Left cardiac atrium (tissue), 4 donors: ENCODE data around the gene AQR. TPM values are rescaled to one million over a fixed set of nuclear protein-coding genes. Genes with fewer than 3 reads are reported as not detected.
A peak's percentile ranks its signal among the peaks of the same experiment; 100 is the strongest.
"Not testable (repeated sequence)": the region's sequence is repeated elsewhere in the genome, so short reads cannot be mapped to it uniquely, and the experiment has no call there.

Source experiments
- ATAC-seq, 2 donors: fragments of 200-7000 bp; cut with Tn5 transposase; one replicate each; pipeline ENCODE4 v1.9.1; 2020; ENCODE audit warnings: mild to moderate bottlenecking in 2 of 2, moderate library complexity in 2 of 2
- DNase-seq: peaks from one replicate; pipeline ENCODE4 v3.0.0-alpha.2; 2020
- intact Hi-C, 2 donors: fragments of 100-400 bp; cut with DNase I; formaldehyde crosslinking; loops; one replicate each; pipeline versions ENCODE4 v1.14.1 to v1.15.1; 2022 to 2023
- total RNA-seq, 2 donors: library from RNA; stranded (reverse); fragmentation: NEBNext Ultra II Directional; extraction: Animal tissue kit (Norgen Biotek cat#: 25700); gene quantifications; one replicate each; pipeline ENCODE4 v1.2.1, GENCODE V29; 2021
- donor health status: DM: no; HTN: yes; CAD: no.
- donor health status: DM: no; HTN: yes; CAD: no; lungs with severe emphysema.
- donor health status: DM: yes; HTN: yes; CAD: no.
- donor health status: Dilated cardiomyopathy.

Gene AQR
- total RNA-seq, 2 donors from 2014 or later, result 12.9 to 14.3 TPM

DNA sequence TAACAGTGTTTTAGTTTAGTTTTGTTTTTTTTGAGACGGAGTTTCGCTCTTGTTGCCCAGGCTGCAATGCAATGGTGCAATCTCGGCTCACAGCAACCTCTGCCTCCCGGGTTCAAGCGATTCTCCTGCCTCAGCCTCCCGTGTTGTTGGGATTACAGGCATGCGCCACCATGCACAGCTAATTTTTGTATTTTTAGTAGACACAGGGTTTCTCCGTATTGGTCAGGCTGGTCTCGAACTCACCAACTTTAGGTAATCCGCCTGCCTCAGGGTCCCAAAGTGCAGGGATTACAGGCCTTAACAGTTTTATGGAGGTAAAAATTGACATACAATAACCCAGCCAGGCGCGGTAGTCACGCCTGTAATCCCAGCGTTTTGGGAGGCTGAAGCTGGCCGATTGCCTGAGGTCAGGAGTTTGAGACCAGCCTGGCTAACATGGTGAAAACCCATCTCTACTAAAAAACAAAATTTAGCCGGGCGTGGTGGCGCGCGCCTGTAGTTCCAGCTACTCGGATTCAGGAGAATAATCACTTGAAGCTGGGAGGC, 629 bp upstream of the AQR start:
- intact Hi-C loops, ATAC-seq, DNase-seq: not testable (repeated sequence)

DNA sequence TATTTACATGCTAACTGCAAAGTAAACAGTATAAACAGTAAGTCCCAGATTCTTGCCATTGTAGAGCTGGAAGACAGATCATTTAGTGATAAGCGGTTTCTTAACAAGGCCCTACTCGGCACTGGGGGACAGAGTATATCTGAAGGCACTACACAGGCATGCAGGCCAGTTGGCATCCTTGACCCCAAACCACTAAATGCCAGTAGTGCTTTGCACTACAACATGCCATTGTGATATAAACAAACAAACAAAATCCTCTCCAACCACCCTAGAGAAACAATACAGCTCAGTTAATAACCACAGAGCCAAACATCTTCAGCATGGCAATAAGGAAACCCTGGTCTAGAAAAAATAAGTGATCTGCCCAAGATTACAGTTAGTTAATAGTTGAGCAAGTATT, 5.3 kb downstream of the AQR start:
- no peak for DNase-seq
- intact Hi-C loops, result no loop called here
- no peak for ATAC-seq

DNA sequence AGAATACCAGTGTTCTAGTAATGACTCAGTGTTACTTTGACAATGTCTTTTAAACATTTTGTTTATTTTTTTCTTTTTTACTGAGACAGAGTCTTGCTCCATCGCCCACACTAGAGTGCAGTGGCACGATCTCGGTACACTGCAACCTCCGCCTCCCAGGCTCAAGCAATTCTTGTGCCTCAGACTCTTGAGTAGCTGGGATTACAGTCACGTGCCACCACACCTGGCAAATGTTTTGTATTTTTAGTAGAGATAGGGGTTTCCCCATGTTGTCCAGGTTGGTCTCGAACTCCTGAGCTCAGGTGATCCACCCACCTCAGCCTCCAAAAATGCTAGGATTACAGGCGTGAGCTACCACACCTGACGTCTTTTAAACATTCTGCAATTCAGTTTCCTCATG, 15.7 kb downstream of the AQR start:
- intact Hi-C loops, result no loop called here
- no peak for DNase-seq
- no peak for ATAC-seq

DNA sequence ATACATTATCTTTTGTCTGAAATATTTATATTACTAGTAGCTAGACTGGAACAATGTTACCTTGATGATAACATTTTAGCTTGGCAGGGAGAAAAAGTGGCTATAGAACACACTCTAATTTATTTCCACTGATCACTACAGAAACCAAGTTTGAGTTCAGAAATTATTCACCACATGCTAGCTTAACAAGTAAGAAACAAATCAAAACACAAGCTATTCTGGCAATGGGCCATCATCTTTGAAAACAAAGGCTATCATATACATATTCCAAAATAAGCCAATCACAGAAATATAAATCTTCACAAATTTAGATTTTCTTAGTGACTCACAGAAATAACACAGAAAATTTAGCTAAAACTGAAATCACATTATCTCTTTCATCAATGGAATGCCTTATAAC, 17.1 kb downstream of the AQR start:
- intact Hi-C loops, result no loop called here
- DNase-seq (no peak), ATAC-seq (no peak)

DNA sequence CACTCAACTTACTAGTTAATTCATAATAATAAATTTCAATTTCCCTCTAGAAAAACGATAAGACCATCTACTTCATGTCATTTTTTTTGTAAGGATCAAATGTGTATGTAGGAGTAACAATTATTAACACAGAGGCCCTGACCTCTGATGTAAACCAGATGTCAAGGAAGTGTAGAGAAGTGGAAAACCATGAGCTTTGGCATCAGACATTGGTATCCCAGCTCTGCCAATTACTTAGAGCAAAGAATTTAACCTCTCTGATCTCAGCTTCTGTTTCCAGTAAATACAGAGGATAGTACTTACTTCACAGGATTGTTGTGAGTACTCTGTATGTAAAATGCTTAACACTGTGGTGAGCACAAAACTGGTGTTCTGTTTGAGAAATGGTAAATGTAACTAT, 17.5 kb downstream of the AQR start:
- ATAC-seq (peak in 1 of 2 donors; percentile 29), DNase-seq (no peak)
- intact Hi-C loops, result no loop called here

DNA sequence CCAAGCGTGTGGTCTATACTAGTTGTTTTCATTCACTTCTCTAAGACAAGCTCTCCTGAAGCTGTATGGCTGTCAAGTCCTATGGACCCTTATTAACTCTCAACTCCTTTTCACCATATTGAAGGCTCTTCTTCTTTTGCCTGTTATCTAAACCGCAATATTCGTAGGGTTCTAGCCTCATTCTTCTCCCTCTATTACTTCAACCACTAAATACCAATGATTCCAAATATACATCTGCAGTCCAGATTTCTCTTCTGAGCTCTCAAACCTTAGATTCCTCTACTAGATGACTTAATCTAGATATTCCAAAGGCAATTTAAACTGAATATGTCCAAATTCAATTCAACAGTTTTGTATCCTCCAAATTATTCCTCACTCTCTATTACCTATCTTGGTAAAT, 24.6 kb downstream of the AQR start:
- no peak for ATAC-seq
- intact Hi-C loops, result no loop called here

DNA sequence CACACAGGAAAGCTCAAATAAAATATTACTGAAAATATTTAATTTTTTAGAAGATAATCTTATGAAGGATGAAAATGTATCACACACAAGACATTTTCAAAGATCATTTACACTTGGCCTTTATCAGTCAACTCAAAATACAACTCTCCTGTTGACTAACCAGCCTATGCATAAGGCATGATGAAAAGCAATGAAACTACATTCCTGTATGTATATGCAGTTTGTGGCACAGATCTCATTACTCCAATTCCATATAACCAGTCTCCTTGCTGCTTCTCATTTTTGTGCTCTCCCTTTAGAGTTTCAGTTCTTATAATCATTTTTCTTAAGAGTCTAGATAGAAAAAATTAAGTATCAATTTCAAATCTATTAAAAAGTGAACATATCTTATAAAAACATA, 25.8 kb downstream of the AQR start:
- intact Hi-C loops, result no loop called here
- no peak for ATAC-seq
- no peak for DNase-seq

More for the DNA sequence above, 24.6 kb downstream of the AQR start:
- DNase-seq, result no peak

DNA sequence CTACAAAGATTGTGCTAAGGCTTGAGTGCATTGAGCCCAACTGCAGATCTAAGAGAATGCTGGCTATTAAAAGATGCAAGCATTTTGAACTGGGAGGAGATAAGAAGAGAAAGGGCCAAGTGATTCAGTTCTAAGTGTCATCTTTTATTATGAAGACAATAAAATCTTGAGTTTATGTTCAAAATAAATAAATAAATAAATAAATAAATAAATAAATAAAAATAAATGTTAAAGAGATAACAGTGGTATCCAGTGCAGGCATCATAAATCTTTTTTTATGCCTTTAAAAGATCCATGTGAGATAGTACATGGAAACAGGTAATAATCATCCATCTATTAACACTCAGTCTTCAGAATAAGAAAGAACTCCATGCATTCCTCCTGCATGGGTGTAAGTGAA, 26.3 kb downstream of the AQR start:
- DNase-seq, intact Hi-C loops, ATAC-seq: not testable (repeated sequence)

DNA sequence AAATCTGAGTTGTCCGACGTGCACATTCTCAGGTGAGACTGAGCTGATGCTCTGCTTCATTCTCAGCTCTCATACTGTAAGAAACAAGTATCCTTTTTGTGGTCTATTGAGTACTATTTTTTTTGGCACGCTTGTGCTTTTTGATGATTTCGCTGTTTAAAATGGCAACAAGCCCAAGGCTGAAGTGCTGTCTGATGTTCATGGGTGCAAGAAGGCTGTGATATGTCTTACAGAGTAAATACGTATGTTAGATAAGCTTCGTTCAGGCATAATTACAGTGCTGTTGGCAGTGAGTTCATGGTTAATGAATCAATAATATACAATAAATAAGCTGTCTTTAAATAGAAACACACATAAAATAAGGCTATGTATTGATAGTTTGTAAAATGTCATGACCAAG, 27.2 kb downstream of the AQR start:
- peak in 1 of 2 donors; percentile 58 for ATAC-seq
- intact Hi-C loops, result no loop called here

DNA sequence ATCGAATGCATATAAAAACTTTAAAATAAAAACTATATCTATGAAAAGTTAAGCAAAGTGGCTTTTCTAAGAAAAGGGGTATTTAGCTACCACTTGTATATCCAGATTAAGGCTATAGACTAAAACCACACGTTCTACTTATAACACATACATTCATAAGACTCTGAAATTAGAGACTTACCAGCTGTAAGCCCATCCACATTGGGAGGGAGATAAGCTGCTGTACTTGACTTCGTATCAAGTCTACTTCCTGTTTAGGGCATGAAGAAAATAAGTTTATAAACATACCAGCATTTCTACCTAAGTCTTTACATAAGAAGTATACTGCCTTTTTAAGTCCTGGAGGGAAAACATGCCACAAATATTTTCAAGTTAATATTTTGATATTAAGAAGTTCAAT, 27.7 kb downstream of the AQR start:
- intact Hi-C loops, result no loop called here
- DNase-seq, result no peak
- ATAC-seq, result no peak

More for the DNA sequence above, 27.2 kb downstream of the AQR start:
- no peak for DNase-seq

DNA sequence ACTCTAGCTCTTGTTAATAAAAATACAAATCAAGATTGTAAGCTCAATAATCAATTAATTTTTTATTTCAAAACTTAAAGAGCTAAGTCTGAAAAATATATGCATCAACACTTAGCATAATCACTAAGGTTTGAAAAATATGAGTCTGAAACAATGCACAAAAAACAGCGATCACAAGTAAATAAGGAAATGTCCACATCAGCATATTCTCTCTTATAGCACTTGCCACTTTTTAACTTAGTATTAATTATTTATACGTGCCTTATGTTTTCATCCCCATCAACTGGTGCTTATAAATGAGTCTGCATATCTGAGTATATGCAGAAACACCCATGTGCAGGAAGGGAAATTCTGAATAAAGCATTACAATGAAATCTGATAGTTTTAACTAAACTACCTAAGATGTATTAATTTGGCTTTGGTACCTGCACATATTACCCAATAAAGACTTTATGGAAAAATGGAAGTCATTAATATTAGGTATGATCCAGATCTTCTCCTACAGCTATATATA, 28.3 kb downstream of the AQR start:
- ATAC-seq (no peak), DNase-seq (no peak)
- intact Hi-C loops, result no loop called here

DNA sequence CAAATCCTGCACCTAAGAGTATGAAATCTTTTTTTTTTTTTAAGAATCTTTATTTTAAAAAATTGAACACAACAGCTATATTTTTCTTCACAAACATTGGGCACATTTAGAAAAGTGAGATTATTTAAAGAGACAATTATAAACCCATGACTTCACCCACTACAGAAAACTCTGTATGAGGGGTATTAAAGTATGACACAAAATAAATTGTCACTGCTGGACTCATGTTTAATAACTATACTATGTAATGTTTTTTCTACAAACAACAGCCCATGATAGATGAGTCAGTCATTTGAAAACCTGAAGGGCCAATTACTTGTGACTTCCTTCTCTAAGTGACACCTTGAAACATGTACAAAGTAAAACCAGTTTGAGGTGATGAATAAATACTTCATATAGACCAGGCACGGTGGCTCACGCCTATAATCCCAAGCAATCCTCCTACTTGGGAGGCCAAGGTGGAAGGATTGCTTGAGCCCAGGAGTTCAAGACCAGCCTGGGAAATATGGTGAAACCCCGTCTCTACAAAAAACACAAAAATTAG, 36.0 kb downstream of the AQR start:
- ATAC-seq (no peak), DNase-seq (no peak)
- intact Hi-C loops, result no loop called here

DNA sequence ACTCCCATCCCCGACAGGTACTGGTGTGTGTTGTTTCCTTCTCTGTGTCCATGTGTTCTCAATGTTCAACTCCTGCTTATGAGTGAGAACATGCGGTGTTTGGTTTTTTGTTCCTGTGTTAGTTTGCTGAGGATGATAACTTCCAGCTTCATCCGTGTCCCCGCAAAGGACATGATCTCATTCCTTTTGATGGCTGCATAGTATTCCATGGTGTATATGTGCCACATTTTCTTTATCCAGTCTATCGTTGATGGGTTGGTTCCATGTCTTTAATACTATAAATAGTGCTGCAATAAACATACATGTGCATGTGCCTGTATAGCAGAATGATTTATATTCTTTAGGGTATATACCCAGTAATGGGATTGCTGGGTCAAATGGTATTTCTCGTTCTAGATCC, 41.2 kb downstream of the AQR start:
- DNase-seq, ATAC-seq: not testable (repeated sequence)
- intact Hi-C loops, result loop anchor here in 1 of 2 donors (10.0 kb wide), 1 partner anchor 224 kb away; no protein-coding TSS in a partner anchor

DNA sequence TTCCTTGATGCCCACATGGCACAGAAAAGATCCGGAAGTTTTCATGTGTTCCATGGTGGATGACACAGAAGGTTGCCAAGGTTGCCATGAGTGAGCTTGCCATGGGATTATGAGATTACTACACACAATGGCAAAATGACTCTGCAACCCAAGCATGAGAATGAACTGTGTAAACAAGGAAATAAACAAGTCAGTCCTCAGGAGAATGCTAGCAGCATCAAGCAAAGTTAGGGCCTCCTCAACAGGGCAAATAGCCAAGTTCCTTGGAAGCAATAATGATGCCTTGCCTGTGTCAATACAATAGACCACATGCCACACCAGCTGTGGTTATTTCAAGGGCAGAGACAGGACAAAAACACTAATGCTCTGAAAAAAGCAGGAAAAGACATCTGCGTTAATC, 41.8 kb downstream of the AQR start:
- no peak for DNase-seq
- ATAC-seq, result no peak
- intact Hi-C loops, result loop anchor here in 1 of 2 donors (10.0 kb wide), 1 partner anchor 223 kb away; no protein-coding TSS in a partner anchor

DNA sequence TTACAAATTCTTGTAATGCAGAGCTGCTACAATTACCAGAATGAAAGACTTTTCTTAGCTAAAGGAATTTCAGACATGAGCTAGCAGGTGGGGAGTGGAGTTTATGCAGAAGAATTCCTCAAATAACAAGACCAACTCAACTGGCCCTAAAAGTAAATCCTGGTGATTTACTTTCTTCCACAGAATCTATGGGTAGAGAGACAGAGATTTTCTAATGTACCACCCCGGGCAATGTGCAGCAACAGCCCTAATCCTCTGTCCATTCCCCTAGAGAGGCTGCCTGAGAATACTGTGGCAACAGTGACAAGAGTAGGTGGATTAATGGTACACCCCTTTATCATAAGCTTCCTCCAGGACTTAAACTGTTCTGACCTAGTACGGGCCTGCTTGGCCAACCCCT, 55.2 kb downstream of the AQR start:
- intact Hi-C loops, result no loop called here
- ATAC-seq (no peak), DNase-seq (no peak)

DNA sequence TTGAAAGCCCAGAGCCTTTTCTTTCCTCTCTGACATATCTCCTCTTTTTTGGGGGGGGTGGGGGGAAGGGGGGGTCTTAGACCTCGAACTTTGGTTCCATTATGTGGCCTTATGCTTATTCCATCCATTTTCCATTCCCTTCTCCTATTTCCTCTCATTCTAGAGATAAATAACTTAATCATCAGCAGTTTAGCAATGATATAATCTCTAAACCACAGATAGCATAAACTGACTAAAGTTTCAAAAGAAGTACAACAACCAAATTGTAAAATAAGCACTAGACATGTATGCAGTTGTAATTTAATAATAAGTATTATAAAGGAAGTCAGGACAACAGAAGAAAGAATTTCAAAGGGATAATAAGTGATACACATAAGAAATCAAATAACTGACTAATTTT, 64.5 kb downstream of the AQR start:
- intact Hi-C loops, result no loop called here
- DNase-seq (no peak), ATAC-seq (no peak)

DNA sequence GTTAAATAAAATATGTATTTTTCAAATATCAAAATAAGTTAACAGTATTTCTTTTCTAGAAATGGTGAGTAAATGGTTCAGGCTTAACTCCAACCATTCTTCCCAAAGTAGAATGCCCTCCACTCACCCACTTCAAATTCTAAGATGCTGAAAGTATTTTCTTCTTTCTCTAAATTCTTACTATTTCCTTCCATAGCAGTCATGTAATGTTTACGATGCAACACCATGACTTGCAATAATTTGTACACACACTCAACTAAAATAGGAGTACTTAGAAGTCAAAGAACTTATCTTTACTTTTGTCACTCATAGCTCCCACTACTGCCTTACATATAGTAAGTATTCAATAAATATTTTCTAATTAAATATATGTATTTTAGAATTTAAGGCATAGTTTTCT, 65.0 kb downstream of the AQR start:
- intact Hi-C loops, result loop anchor here in 1 of 2 donors (5.0 kb wide), 3 partner anchors 92 to 192 kb away; partner anchors contain the start of gene ACTC1
- DNase-seq (no peak), ATAC-seq (no peak)

DNA sequence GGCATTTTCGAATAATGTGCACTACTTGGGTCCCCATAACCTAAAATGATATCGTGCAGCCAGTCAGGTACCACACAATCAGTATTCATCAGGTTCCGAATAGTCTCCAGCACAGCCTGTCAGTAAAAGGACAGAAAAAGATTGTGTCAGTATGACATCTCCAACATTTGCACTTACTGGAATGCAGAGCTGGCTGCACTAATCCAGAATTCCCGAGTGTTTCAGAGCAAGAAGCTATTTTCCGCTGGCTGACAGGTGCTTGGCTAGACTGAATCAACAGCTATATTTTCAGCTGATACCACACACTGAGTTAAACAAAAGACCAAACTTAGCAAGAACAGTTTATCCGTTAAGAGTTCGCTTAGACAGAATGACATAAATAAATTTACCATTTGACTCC, 68.8 kb downstream of the AQR start:
- DNase-seq (no peak), ATAC-seq (peak; percentile 83 to 88)
- intact Hi-C loops, result loop anchor here in 1 of 2 donors (5.0 kb wide), 3 partner anchors 88 to 188 kb away; partner anchors contain the start of gene ACTC1

DNA sequence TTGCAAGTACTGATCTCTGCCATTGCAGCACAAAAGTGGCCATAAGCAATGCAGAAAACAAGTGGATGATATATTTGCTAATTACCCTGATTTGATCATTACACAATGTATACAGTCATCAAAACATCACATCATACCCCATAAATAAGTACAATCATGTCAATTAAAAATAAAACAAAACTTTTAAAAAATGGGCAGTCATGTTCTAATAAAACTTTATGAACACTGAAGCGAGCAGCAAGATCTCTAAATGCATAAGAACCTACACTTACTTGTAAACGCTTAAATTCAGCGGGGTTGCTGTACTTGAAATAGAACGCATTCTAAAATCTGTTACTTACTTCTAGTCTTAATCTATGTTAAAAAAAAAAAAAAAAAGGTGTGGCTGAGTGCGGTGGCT, 73.4 kb downstream of the AQR start:
- no peak for ATAC-seq
- intact Hi-C loops, result no loop called here
- no peak for DNase-seq

DNA sequence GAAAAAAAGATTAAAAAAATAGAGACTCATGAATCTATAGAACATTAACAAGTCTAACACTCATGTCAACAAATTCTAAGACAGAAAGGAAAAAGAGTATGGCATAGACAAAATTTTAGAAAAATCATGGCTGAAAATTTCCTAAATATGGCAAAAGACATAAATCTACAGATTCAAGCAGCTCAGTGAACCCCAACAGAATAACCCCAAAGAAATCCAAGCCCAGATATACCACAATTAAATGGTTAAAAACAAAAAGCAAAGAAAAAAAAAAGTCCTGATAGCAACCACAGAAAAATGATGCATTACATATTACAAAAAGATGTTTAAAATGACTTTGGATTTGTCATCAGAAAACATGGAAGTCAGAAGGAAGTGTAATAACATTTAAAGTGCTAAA, 75.6 kb downstream of the AQR start:
- ATAC-seq (no peak), DNase-seq (no peak)
- intact Hi-C loops, result no loop called here

DNA sequence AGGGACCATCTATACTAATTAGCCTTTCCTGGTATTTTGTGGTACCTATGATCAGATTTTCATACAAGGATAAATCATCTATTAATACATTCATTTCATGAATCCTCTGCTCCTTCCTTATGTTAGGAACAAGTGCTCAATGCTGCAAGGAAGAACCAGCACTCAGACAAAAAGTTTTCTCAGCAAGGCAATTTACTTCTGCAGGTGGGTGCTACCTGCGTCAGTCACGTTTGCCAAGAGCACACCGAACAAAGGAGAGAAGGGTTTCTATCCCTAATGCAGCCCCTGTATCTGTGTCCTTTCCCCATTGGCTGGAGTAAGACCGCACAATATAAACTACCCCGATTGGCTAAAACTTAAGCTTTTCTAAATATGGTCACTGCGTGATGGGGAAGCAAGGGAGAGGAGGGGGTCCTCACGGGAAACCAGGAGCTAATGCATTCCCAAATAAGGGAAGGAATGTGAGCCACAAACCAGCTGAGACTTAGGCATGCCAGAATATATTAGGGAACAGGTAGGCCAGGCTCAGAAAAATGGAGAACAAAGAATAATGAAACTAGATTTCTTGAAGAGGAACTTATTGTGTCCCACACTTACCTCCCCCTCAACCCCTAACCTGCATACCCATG, 76.5 kb downstream of the AQR start:
- DNase-seq (no peak), ATAC-seq (no peak)
- intact Hi-C loops, result no loop called here
